ENCODE data around the gene EPHA4. TPM values are rescaled to one million over a fixed set of nuclear protein-coding genes. Genes with fewer than 3 reads are reported as not detected.

EPHA4 gene
- total RNA-seq, 1 experiment from 2014 or later = 3.4 TPM

GRCh38 chr2:221381928-221382488 is 190.1 kb downstream of the EPHA4 start:
- no TSS peak for BruUV-seq (replicated peaks)
- no peaks in the 10 kb centered on the region for H3K36me3 ChIP-seq (ENCODE audit: control insufficient read depth, insufficient read depth, low read length)
- no peaks in the 10 kb centered on the region for H3K4me1 ChIP-seq (ENCODE audit: control insufficient read depth, insufficient read depth, low read length)
- DNase-seq (ENCODE audit: low read depth, low spot score) = no peak
- no peaks in the 10 kb centered on the region for H3K27me3 ChIP-seq (ENCODE audit: control insufficient read depth, insufficient read depth, low read length)
- ChIA-PET CTCF (no interaction called here), POLR2A (no interaction called here)
- TF ChIP-seq CTCF (IDR thresholded peaks at IDR 0.05) (no peak), TCF7L2 (IDR thresholded peaks at IDR 0.05; ENCODE audit: low read depth, low read length) (no peak), POLR2AphosphoS5 (IDR thresholded peaks at IDR 0.05; ENCODE audit: low read depth, low read length) (no peak), SIN3A (IDR thresholded peaks at IDR 0.05; ENCODE audit: borderline replicate concordance, insufficient read depth, low read depth, low read length) (no peak), REST (IDR thresholded peaks at IDR 0.05; ENCODE audit: insufficient read depth in 1 of 2, low read depth in 2 of 2, low read length in 1 of 2) (no peak)
- in situ Hi-C loops (cut with HindIII; ENCODE audit: low pct_unique_long_range_greater_than_20kb, low sequenced_read_pairs) = no loop called here
- no peak overlapping the region for H3K4me3 ChIP-seq (ENCODE audit: low read depth in 2 of 2, low read length in 2 of 2)
- intact Hi-C loops (cut with micrococcal nuclease; ENCODE audit: unreplicated experiment) = no loop called here
- H3K27ac ChIP-seq (ENCODE audit: low read length) = no peak overlapping the region
- no peaks in the 10 kb centered on the region for H3K9me3 ChIP-seq (ENCODE audit: control insufficient read depth, insufficient read depth, low read depth, low read length)
- no peak for ATAC-seq

GRCh38 chr2:221380686-221381085 is 191.4 kb downstream of the EPHA4 start:
- no peak for TF ChIP-seq POLR2AphosphoS5 (IDR thresholded peaks at IDR 0.05; ENCODE audit: low read depth, low read length)
- TF ChIP-seq SIN3A (IDR thresholded peaks at IDR 0.05; ENCODE audit: borderline replicate concordance, insufficient read depth, low read depth, low read length) = no peak
- TF ChIP-seq TCF7L2 (IDR thresholded peaks at IDR 0.05; ENCODE audit: low read depth, low read length) = no peak
- TF ChIP-seq CTCF (IDR thresholded peaks at IDR 0.05) = no peak
- TF ChIP-seq REST (IDR thresholded peaks at IDR 0.05; ENCODE audit: insufficient read depth in 1 of 2, low read depth in 2 of 2, low read length in 1 of 2) = no peak
- no peaks in the 10 kb centered on the region for H3K27me3 ChIP-seq (ENCODE audit: control insufficient read depth, insufficient read depth, low read length)
- no TSS peak for BruUV-seq (replicated peaks)
- in situ Hi-C loops (cut with HindIII; ENCODE audit: low pct_unique_long_range_greater_than_20kb, low sequenced_read_pairs) = no loop called here
- no peak for DNase-seq (ENCODE audit: low read depth, low spot score)
- no peaks in the 10 kb centered on the region for H3K36me3 ChIP-seq (ENCODE audit: control insufficient read depth, insufficient read depth, low read length)
- no peak overlapping the region for H3K27ac ChIP-seq (ENCODE audit: low read length)
- no peaks in the 10 kb centered on the region for H3K9me3 ChIP-seq (ENCODE audit: control insufficient read depth, insufficient read depth, low read depth, low read length)
- POLR2A ChIA-PET = no interaction called here
- CTCF ChIA-PET = no interaction called here
- intact Hi-C loops (cut with micrococcal nuclease; ENCODE audit: unreplicated experiment) = no loop called here
- no peak for ATAC-seq
- H3K4me1 ChIP-seq (ENCODE audit: control insufficient read depth, insufficient read depth, low read length) = no peaks in the 10 kb centered on the region
- no peak overlapping the region for H3K4me3 ChIP-seq (ENCODE audit: low read depth in 2 of 2, low read length in 2 of 2)

Measured in Panc1 (cell line).